A549 (cell line): ENCODE measurements around the gene OR13D1. TPM values are rescaled to one million over a fixed set of nuclear protein-coding genes. Genes with fewer than 3 reads are reported as not detected.

Experiments used
- ATAC-seq, 2 experiments: fragments of 200-7000 bp in 1 of 2; fragments of >200 bp in 1 of 2; cut with Nextera tagmentation in 1 of 2; cut with Tn5 transposase in 1 of 2; 3 replicates each; pipeline versions ENCODE4 v1.8.0 to v1.9.1; 2018 to 2020; ENCODE audit warnings: mild to moderate bottlenecking in 1 of 2, moderate library complexity in 1 of 2
- CTCF ChIA-PET: fragments of 300-600 bp; sonication (Branson Sonifier 250); formaldehyde crosslinking; extraction: SDS; loops from one replicate; lab custom pipeline; 2021; ENCODE audit warnings: antibody characterized with exemption, inconsistent platforms; lab: Yijun Ruan, JAX
- POLR2A ChIA-PET: fragments of 350-600 bp; formaldehyde crosslinking; extraction: SDS; loops from one replicate; lab custom pipeline; 2021; ENCODE audit warnings: antibody characterized with exemption, inconsistent platforms; lab: Yijun Ruan, JAX
- DNase-seq, 2 experiments: peaks; one replicate each; pipeline versions ENCODE4 v3.0.0 to v3.0.0-alpha.2; 2011 to 2016; ENCODE audit warnings: low read depth in 1 of 2, low spot score in 1 of 2
- FAIRE-seq: peaks from 2 replicates; lab custom pipeline; 2011; peaks lifted over from hg19 to GRCh38; lab: Jason Lieb, UNC
- H3K27ac ChIP-seq, 2 experiments: fragments of >200 bp; sonication (Bioruptor Twin); formaldehyde crosslinking; 3 replicates each; pipeline ENCODE4 v1.5.1; 2016 to 2017
- H3K4me1 ChIP-seq: fragments of >200 bp; sonication (Bioruptor Twin); formaldehyde crosslinking; 3 replicates; pipeline ENCODE4 v1.6.1; 2016
- H3K4me2 ChIP-seq: fragments of >200 bp; sonication (Bioruptor Twin); formaldehyde crosslinking; 3 replicates; pipeline ENCODE4 v1.6.1; 2016
- H3K4me3 ChIP-seq: fragments of >200 bp; sonication (Bioruptor Twin); formaldehyde crosslinking; 3 replicates; pipeline ENCODE4 v1.5.1; 2016
- H3K9me3 ChIP-seq: fragments of >200 bp; sonication (Bioruptor Twin); formaldehyde crosslinking; 3 replicates; pipeline ENCODE4 v1.6.1; 2016
- CBX2 ChIP-seq: fragments of 200-600 bp; sonication (generic); IDR thresholded peaks from 2 replicates; pipeline ENCODE4 v1.6.1; 2016; ENCODE audit warnings: low read depth, mild to moderate bottlenecking, borderline replicate concordance
- CEBPB ChIP-seq, 2 experiments: fragments of >200 bp in 1 of 2; sonication (Bioruptor Twin) in 1 of 2; formaldehyde crosslinking in 1 of 2; IDR thresholded peaks; 2 replicates each; pipeline ENCODE4 v1.6.1; 2012 to 2016
- CHD2 ChIP-seq: fragments of 150-350 bp; IDR thresholded peaks from 2 replicates; pipeline ENCODE4 v1.6.1; 2014; ENCODE audit warnings: low read length; ENCODE audit not compliant: partially characterized antibody
- CHD4 ChIP-seq: fragments of 200-600 bp; sonication (generic); IDR thresholded peaks from 2 replicates; pipeline ENCODE4 v1.6.1; 2016; ENCODE audit warnings: antibody characterized with exemption, mild to moderate bottlenecking, borderline replicate concordance
- E2F6 ChIP-seq: IDR thresholded peaks from 2 replicates; pipeline ENCODE4 v1.6.1; 2012; ENCODE audit warnings: low read depth, borderline replicate concordance
- EHF ChIP-seq: fragments of 250-450 bp; sonication (Bioruptor Pico); IDR thresholded peaks from 2 replicates; pipeline ENCODE4 v1.5.0; 2020; ENCODE audit warnings: mild to moderate bottlenecking
- EHMT2 ChIP-seq: fragments of 200-600 bp; sonication (generic); IDR thresholded peaks from 2 replicates; pipeline ENCODE4 v1.6.1; 2016; ENCODE audit warnings: antibody characterized with exemption, low read depth, mild to moderate bottlenecking, moderate library complexity
- ELK1 ChIP-seq: fragments of 150-350 bp; IDR thresholded peaks from 2 replicates; pipeline ENCODE4 v1.6.1; 2014; ENCODE audit warnings: low read depth, mild to moderate bottlenecking, low read length
- EP300 ChIP-seq, 2 experiments: fragments of >200 bp; sonication (Bioruptor Twin); formaldehyde crosslinking; IDR thresholded peaks; 2 replicates in 1 of 2; 3 replicates in 1 of 2; pipeline ENCODE4 v1.6.1; 2016 to 2017
- ESRRA ChIP-seq: fragments of 150-350 bp; IDR thresholded peaks from 2 replicates; pipeline ENCODE4 v1.6.1; 2014; ENCODE audit warnings: mild to moderate bottlenecking, low read length, borderline replicate concordance
- FOSB ChIP-seq: fragments of 250-450 bp; sonication (Bioruptor Pico); IDR thresholded peaks from 2 replicates; pipeline ENCODE4 v1.5.0; 2020; ENCODE audit warnings: mild to moderate bottlenecking, moderate library complexity
- FOSL2 ChIP-seq, 2 experiments: fragments of 450-650 bp in 1 of 2; fragments of >200 bp in 1 of 2; sonication (Bioruptor Twin) in 1 of 2; formaldehyde crosslinking; IDR thresholded peaks; 2 replicates each; pipeline versions ENCODE4 v1.5.0 to v1.6.1; 2016 to 2020; ENCODE audit warnings: mild to moderate bottlenecking in 1 of 2, moderate library complexity in 1 of 2
- FOXS1 ChIP-seq: fragments of 250-450 bp; sonication (Bioruptor Pico); IDR thresholded peaks from 2 replicates; pipeline ENCODE4 v1.5.0; 2020; ENCODE audit warnings: mild to moderate bottlenecking, moderate library complexity
- HDAC2 ChIP-seq: fragments of 200-600 bp; sonication (generic); IDR thresholded peaks from 2 replicates; pipeline ENCODE4 v1.6.1; 2016
- HES2 ChIP-seq: fragments of >200 bp; sonication (Bioruptor Twin); formaldehyde crosslinking; IDR thresholded peaks from 2 replicates; pipeline ENCODE4 v1.6.1; 2016
- HOXA7 ChIP-seq: fragments of 250-450 bp; sonication (Bioruptor Pico); IDR thresholded peaks from 2 replicates; pipeline ENCODE4 v1.5.0; 2020; ENCODE audit warnings: mild to moderate bottlenecking, moderate library complexity
- HOXB5 ChIP-seq: fragments of 250-450 bp; sonication (Bioruptor Pico); IDR thresholded peaks from 2 replicates; pipeline ENCODE4 v1.5.0; 2020; ENCODE audit warnings: mild to moderate bottlenecking, moderate library complexity
- JUN ChIP-seq, 2 experiments: fragments of >200 bp; sonication (Bioruptor Twin); formaldehyde crosslinking; IDR thresholded peaks; 2 replicates in 1 of 2; 3 replicates in 1 of 2; pipeline ENCODE4 v1.6.1; 2016 to 2017
- KDM1A ChIP-seq: fragments of 200-600 bp; sonication (generic); IDR thresholded peaks from 2 replicates; pipeline ENCODE4 v1.6.1; 2016; ENCODE audit warnings: low read depth, mild to moderate bottlenecking
- KDM5A ChIP-seq: fragments of 200-600 bp; sonication (generic); IDR thresholded peaks from 2 replicates; pipeline ENCODE4 v1.6.1; 2016; ENCODE audit warnings: antibody characterized with exemption, mild to moderate bottlenecking
- MAZ ChIP-seq: fragments of 150-350 bp; IDR thresholded peaks from 2 replicates; pipeline ENCODE4 v1.6.1; 2014; ENCODE audit warnings: antibody characterized with exemption, low read depth, low read length, borderline replicate concordance
- NFE2L2 ChIP-seq: fragments of 150-350 bp; conservative IDR thresholded peaks from 2 replicates; pipeline ENCODE4 v1.6.1; 2014; ENCODE audit warnings: low read length
- NPAS2 ChIP-seq: fragments of 250-450 bp; sonication (Bioruptor Pico); IDR thresholded peaks from 2 replicates; pipeline ENCODE4 v1.8.0; 2022; ENCODE audit warnings: mild to moderate bottlenecking, moderate library complexity, borderline replicate concordance
- NR3C1 ChIP-seq: fragments of >200 bp; sonication (Bioruptor Twin); formaldehyde crosslinking; IDR thresholded peaks from 3 replicates; pipeline ENCODE4 v1.6.1; 2017
- PHF8 ChIP-seq: fragments of 200-600 bp; sonication (generic); IDR thresholded peaks from 2 replicates; pipeline ENCODE4 v1.6.1; 2016; ENCODE audit warnings: low read depth, mild to moderate bottlenecking, antibody characterized with exemption, moderate library complexity, borderline replicate concordance
- POLR2A ChIP-seq: IDR thresholded peaks from 2 replicates; pipeline ENCODE4 v1.6.1; 2012; ENCODE audit warnings: mild to moderate bottlenecking, low read length
- POLR2AphosphoS2 ChIP-seq: conservative IDR thresholded peaks from 2 replicates; pipeline ENCODE4 v1.6.1; 2012; ENCODE audit warnings: low read length, improper control_type of control experiment, inconsistent platforms
- RCOR1 ChIP-seq: fragments of 150-350 bp; IDR thresholded peaks from 2 replicates; pipeline ENCODE4 v1.6.1; 2014; ENCODE audit warnings: antibody characterized with exemption, low read length, low read depth
- RNF2 ChIP-seq: fragments of 200-600 bp; sonication (generic); IDR thresholded peaks from 2 replicates; pipeline ENCODE4 v1.6.1; 2016; ENCODE audit warnings: low read depth, mild to moderate bottlenecking, antibody characterized with exemption, moderate library complexity, borderline replicate concordance
- SMC3 ChIP-seq: fragments of >200 bp; sonication (Bioruptor Twin); formaldehyde crosslinking; IDR thresholded peaks from 3 replicates; pipeline ENCODE4 v1.6.1; 2018; ENCODE audit warnings: inconsistent platforms
- ZC3H11A ChIP-seq: fragments of 450-650 bp; IDR thresholded peaks from 2 replicates; pipeline ENCODE4 v1.6.1; 2014; ENCODE audit warnings: antibody characterized with exemption, mild to moderate bottlenecking
- ZFP36 ChIP-seq: fragments of 450-650 bp; IDR thresholded peaks from 2 replicates; pipeline ENCODE4 v1.6.1; 2014; ENCODE audit warnings: borderline replicate concordance; ENCODE audit not compliant: partially characterized antibody
- WGBS: methylation state at CpG from one replicate; pipeline ENCODE4 v1.1.6; 2017; ENCODE audit errors: missing lambda C conversion rate; 5-methylcytosine and 5-hydroxymethylcytosine counted together
- polyA plus RNA-seq, 4 experiments: library from polyadenylated mRNA; depleted of rRNA in 3 of 4; stranded (reverse); fragments of >200 nt; fragmentation: RNase III in 1 of 4; extraction: RNeasy Plus Mini Kit Qiagen cat#74134 plus additional on column Dnase treatment in 1 of 4; gene quantifications; 2 replicates in 3 of 4; 3 replicates in 1 of 4; pipeline ENCODE4 v1.2.3, GENCODE V29; 2011 to 2017
- TF ChIP-seq, protein P1 (sequence below): IDR thresholded peaks from 2 replicates; pipeline ENCODE4 v1.6.1; 2012

Gene OR13D1
- polyA plus RNA-seq, 2 of the 4 experiments (the other 2 are of a cell fraction), result not detected

DNA sequence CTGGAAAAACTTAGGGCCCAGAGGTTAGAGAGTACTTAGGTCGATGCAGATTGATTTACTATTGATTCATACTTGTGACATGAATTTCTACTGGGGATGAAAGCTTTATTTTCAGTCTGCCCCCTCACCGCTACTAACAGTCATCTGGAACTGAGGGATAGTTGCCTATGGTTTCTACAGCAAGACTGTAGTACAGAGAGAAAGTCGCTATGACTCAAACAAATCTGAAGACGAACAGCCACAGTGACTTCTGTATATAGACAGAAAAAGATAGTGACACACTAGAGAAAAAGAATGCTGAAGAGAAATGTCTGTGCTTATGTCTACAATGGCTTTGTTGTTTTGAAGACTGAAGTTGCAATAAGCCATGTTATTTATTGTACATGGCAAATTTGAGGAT, 17.3 kb downstream of the OR13D1 start (continued):
- TF ChIP-seq, protein P1, sequence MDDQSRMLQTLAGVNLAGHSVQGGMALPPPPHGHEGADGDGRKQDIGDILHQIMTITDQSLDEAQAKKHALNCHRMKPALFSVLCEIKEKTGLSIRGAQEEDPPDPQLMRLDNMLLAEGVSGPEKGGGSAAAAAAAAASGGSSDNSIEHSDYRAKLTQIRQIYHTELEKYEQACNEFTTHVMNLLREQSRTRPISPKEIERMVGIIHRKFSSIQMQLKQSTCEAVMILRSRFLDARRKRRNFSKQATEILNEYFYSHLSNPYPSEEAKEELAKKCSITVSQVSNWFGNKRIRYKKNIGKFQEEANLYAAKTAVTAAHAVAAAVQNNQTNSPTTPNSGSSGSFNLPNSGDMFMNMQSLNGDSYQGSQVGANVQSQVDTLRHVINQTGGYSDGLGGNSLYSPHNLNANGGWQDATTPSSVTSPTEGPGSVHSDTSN, result no peak
- TF ChIP-seq RCOR1 (no peak), MAZ (no peak), CHD4 (no peak), ZFP36 (no peak), POLR2AphosphoS2 (no peak)
- TF ChIP-seq, all 56 proteins: peak for 0

DNA sequence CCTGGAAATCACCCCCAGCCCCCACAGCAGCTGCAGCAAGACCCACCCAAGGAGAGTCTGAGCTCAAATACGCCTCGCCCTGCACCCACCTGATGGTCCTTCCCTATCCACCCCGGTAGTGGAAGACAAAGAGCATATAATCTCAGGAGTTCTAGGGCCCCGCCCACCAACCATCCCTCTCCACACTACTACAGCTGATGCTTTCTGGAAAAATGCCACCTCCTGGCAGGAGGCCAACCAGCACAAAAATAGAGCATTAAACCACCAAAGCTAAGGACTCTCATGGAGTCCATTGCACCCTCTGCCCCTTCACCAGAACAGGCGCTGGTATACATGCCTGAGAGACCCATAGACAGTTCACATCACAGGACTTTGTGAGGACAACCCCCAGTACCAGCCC, 30.7 kb downstream of the OR13D1 start:
- 56% methylated on average over 3 of the region's 5 CpGs for WGBS

GRCh38 chr9:104738452-104738851, 44.1 kb downstream of the OR13D1 start:
- 61% methylated on average over 3 of the region's 3 CpGs for WGBS

More for the DNA sequence above, 30.7 kb downstream of the OR13D1 start:
- H3K4me2 ChIP-seq, result no peak overlapping the region
- no peaks in the 10 kb centered on the region for H3K4me1 ChIP-seq
- DNase-seq (no peak), FAIRE-seq (no peak), ATAC-seq (no peak)
- no peaks in the 10 kb centered on the region for H3K9me3 ChIP-seq
- POLR2A ChIA-PET, result no interaction called here
- CTCF ChIA-PET, result interaction anchor here (0.6 to 0.9 kb wide), 2 partner anchors 22 to 687 kb away, joined by 3 read pairs; no protein-coding TSS in a partner anchor
- TF ChIP-seq CBX2 (no peak), PHF8 (no peak), ZC3H11A (no peak), ELK1 (no peak), CHD2 (no peak), FOSL2 (IDR thresholded peaks at IDR 0.05) (no peak), FOSL2 (CRISPR knock-in tag; IDR thresholded peaks at IDR 0.05) (no peak), ZFP36 (no peak), CEBPB (IDR thresholded peaks at IDR 0.05) (no peak), HOXA7 (CRISPR knock-in tag) (no peak), ESRRA (no peak), NPAS2 (CRISPR knock-in tag) (no peak)
- no peak overlapping the region for H3K4me3 ChIP-seq
- H3K27ac ChIP-seq, result no peak overlapping the region

DNA sequence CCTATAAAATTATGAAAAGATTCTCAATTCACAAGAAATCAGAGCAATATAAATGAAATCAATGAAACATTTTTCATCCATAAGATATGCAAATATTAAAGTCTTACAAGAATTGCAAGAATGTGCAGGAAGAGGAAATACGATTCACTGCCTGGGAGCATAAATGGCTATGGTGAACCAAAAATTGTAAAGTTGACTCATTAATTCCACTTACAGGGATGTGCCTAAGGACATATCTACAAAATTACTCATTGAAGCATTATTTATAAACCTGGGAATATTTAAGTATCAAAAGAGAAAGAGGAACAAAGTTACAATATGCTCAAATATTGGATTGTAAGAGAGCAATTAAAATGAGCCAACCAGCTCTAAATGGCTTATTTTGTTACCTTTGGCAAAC, 46.3 kb downstream of the OR13D1 start:
- no peak overlapping the region for H3K4me2 ChIP-seq
- 24% methylated on average over 1 of the region's 1 CpG for WGBS
- ATAC-seq, result no peak
- CTCF ChIA-PET, result no interaction called here
- peaks cover 3% of the 10 kb centered on the region; the same call in 1 of the 3 replicates for H3K4me1 ChIP-seq
- H3K9me3 ChIP-seq, result no peaks in the 10 kb centered on the region
- DNase-seq, result peak in 1 of 2 experiments; percentile 11
- POLR2A ChIA-PET, result no interaction called here
- FAIRE-seq, result no peak
- no peak for TF ChIP-seq EP300 (IDR thresholded peaks at IDR 0.05)
- TF ChIP-seq EHF (CRISPR knock-in tag), result no peak
- TF ChIP-seq HDAC2, result no peak
- TF ChIP-seq NR3C1, result no peak
- no peak for TF ChIP-seq POLR2A
- TF ChIP-seq JUN (IDR thresholded peaks at IDR 0.05), result no peak
- TF ChIP-seq EHMT2, result no peak
- TF ChIP-seq PHF8, result no peak
- no peak for TF ChIP-seq CHD2
- TF ChIP-seq E2F6, result no peak
- no peak for TF ChIP-seq ZC3H11A
- TF ChIP-seq KDM5A, result no peak
- no peak for TF ChIP-seq NFE2L2
- no peak for TF ChIP-seq FOXS1
- no peak for TF ChIP-seq KDM1A
- no peak for TF ChIP-seq HOXB5 (CRISPR knock-in tag)
- no peak for TF ChIP-seq HES2
- no peak overlapping the region for H3K4me3 ChIP-seq
- no peak overlapping the region for H3K27ac ChIP-seq

More at GRCh38 chr9:104738452-104738851, 44.1 kb downstream of the OR13D1 start:
- no peak for ATAC-seq
- ChIA-PET POLR2A (no interaction called here), CTCF (no interaction called here)
- H3K4me3 ChIP-seq, result no peak overlapping the region
- no peak overlapping the region for H3K27ac ChIP-seq
- no peak for TF ChIP-seq KDM1A
- TF ChIP-seq FOSB (CRISPR knock-in tag), result no peak
- TF ChIP-seq SMC3, result no peak
- no peak for TF ChIP-seq KDM5A
- TF ChIP-seq CBX2, result no peak
- TF ChIP-seq NFE2L2, result no peak
- TF ChIP-seq POLR2A, result no peak
- no peak for TF ChIP-seq RNF2
- FAIRE-seq, result no peak
- H3K4me1 ChIP-seq, result peaks cover 3% of the 10 kb centered on the region; the same call in 1 of the 3 replicates
- H3K9me3 ChIP-seq, result no peaks in the 10 kb centered on the region
- no peak for DNase-seq
- H3K4me2 ChIP-seq, result no peak overlapping the region
